ENCODE measurements around the gene ROR1.

- TF ChIP-seq BACH2 (CRISPR knock-in tag; IDR thresholded peaks at IDR 0.05; ENCODE audit: borderline replicate concordance) = no peak
- no peak for TF ChIP-seq ZFP3 (CRISPR knock-in tag; IDR thresholded peaks at IDR 0.05)
- no peak for TF ChIP-seq OSR1 (CRISPR knock-in tag; IDR thresholded peaks at IDR 0.05)
- TF ChIP-seq POU6F1 (CRISPR knock-in tag; IDR thresholded peaks at IDR 0.05; ENCODE audit: borderline replicate concordance, low read depth) = no peak
- TF ChIP-seq ZNF70 (CRISPR knock-in tag; IDR thresholded peaks at IDR 0.05) = no peak
- TF ChIP-seq TSHZ2 (CRISPR knock-in tag; IDR thresholded peaks at IDR 0.05) = no peak
- TF ChIP-seq ZNF8 (CRISPR knock-in tag; IDR thresholded peaks at IDR 0.05) = no peak
- no peak for TF ChIP-seq ZNF565 (CRISPR knock-in tag; conservative IDR thresholded peaks at IDR 0.05; ENCODE audit: low read depth)
- TF ChIP-seq RARB (CRISPR knock-in tag; IDR thresholded peaks at IDR 0.05) = no peak
- no peak for TF ChIP-seq PPARA (CRISPR knock-in tag; IDR thresholded peaks at IDR 0.05; ENCODE audit: borderline replicate concordance)
- no peak for TF ChIP-seq TOX (CRISPR knock-in tag; IDR thresholded peaks at IDR 0.05; ENCODE audit: borderline replicate concordance)
- TF ChIP-seq ESRRG (CRISPR knock-in tag; IDR thresholded peaks at IDR 0.05) = no peak
- no peak for TF ChIP-seq CSDC2 (CRISPR knock-in tag; IDR thresholded peaks at IDR 0.05)
Measured at GRCh38 chr1:63743781-63744180, 30.0 kb upstream of the ROR1 start.

All from SK-N-SH treated with all-trans-retinoic acid at 6 μM for 48 hours (cell line).